ENCODE measurements around the gene BRAT1.
"Not testable (repeated sequence)": the region's sequence is repeated elsewhere in the genome, so short reads cannot be mapped to it uniquely, and the experiment has no call there.

The BRAT1 gene

GRCh38 chr7:2555121-2556052 lies at the start of gene BRAT1:
TSS of gene BRAT1 (minus strand) at chr7:2555524. CDS start at chr7:2554431, 1,093 bp downstream.
- peak; percentile 92 for DNase-seq (ENCODE audit: low spot score)

DNA sequence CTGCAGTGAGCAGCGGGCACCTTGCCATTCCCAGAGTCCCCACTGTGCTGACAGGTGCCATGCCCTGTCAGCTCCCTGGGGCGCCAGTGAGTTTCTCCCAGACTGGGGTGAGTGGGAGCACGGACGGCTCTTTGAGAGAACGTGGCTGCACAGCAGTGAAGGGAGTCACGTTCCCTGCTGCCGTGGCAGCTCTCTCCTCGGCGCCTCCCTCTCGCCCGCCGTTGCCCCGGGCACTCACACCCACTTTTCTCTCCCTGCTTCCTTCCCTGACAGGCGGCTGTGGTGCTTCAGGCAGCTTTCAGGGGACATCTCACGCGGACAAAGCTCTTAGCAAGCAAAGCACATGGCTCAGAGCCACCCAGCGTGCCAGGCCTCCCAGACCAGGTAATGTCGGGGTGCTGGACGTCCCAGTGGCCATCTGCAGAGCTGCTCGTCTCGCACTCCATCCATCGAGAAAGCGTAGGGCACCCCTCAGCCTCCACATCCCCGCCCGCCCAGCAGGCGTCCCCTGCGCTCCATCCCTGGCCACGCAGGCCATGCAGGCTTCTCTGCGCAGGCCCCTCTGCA lies 49.4 kb upstream of the BRAT1 start:
- DNase-seq (ENCODE audit: low spot score) = no peak

GRCh38 chr7:2603044-2603965 lies 48.0 kb upstream of the BRAT1 start:
- DNase-seq (ENCODE audit: low spot score) = no peak

- no peak for DNase-seq (ENCODE audit: low spot score)
Measured at GRCh38 chr7:2602406-2603043, 47.2 kb upstream of the BRAT1 start.

DNA sequence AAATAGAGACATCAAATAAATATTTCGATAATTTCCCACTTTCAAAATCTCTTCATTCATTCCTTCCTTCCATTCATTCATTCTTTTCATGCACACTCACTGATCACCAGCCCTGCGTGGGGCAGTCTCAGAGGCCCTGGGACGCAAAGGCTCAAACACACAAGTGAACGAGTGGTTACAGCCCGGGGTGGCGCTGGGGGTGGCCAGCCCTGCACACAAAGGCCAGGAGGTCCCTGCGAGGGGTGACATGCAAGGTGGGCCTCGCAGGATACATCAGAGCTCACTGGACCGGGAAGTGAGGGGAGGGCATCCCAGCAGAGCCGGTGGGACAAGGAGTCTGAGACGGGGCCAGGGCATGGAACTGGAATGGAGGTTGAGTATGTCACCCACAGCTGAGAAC lies 46.6 kb upstream of the BRAT1 start:
- no peak for DNase-seq (ENCODE audit: low spot score)

DNA sequence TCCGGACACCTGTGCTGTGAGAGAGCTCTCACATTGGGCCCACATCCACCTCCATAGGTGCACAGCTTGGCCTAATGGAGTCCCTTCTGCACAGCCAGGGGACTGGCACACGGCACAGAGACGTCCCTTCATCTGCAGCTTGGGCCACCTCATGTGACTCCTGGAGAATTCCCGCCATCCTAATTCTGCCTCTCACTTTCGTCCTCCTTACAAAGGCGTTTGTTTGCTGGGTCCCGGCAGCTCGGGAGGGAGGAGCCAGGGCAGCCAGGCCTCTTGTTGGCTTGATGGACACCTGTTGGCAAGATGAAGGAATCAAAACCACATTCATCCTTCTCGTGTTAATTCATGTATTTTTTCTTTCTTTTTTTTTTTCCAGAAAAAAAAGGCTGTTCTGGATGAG lies 45.7 kb upstream of the BRAT1 start:
- no peak for DNase-seq (ENCODE audit: low spot score)

- no peak for DNase-seq (ENCODE audit: low spot score)
Measured at GRCh38 chr7:2598154-2598823, 43.0 kb upstream of the BRAT1 start.

DNA sequence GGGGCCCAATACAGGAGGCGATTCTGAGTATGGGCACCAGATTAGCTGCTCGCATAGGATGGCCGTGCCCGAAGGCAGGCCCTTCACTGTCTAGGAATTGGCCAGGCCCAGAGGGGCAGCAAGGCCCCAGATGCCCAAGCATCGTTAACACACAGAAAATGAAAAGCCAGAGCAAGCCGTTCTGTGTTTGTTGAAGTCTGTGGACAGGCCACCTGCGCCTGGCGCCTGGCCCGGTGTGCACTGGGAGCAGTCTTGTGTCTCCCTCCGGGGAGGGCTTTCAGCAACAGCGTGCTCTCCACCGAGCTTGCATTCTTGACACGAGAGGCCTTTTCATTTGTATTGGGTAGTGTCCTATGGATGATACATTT lies 41.9 kb upstream of the BRAT1 start:
- DNase-seq (ENCODE audit: low spot score) = no peak

- no peak for DNase-seq (ENCODE audit: low spot score)
Measured at GRCh38 chr7:2596464-2597272, 41.3 kb upstream of the BRAT1 start.

DNA sequence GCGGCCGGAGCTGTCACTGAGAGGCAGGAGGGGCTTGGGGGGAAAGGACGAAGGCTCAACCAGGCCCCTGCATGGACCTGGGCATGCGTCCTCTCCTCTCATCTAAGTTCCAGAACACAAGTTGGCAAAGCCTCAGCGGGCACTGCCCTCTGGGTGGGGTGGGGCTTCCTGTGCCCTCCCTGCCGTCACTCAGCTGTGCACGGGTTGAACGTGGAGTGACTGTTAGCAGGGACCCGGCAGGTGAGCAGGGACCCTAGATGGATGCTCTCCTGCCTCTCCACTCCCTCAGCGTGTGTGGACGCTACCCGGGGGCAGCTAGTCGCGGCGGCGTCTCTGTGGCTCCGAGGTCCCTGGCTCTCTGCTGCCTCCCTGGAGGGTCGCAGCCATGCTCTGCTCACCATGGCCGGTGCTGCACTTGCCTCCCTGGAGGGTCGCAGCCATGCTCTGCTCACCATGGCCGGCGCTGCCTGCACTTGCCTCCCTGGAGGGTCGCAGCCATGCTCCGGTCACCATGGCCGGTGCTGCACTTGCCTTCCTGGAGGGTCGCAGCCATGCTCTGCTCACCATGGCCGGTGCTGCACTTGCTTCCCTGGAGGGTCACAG lies 40.0 kb upstream of the BRAT1 start:
- DNase-seq (ENCODE audit: low spot score) = no peak

DNA sequence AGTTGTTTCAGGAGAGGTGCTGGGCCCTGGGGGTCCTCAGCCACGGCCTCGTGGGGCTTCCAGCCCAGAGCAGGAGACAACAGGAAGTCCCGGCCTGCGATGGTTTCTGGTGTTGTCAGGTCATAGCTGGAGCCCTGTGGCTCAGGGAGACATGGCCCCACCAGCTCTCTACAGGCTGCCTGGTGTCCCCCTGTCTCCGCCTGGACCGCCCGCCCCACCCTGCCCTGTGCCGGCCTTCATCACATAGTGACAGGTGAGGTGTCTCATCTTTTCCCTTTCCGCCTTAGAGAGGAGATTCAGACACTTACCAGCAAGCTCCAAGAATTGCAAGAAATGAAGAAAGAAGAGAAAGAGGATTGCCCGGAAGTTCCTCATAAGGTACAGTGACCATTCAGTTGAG lies 39.3 kb upstream of the BRAT1 start:
- no peak for DNase-seq (ENCODE audit: low spot score)

GRCh38 chr7:2593036-2593727 lies 37.9 kb upstream of the BRAT1 start:
- no peak for DNase-seq (ENCODE audit: low spot score)

GRCh38 chr7:2592375-2592865 lies 37.1 kb upstream of the BRAT1 start:
- no peak for DNase-seq (ENCODE audit: low spot score)

DNA sequence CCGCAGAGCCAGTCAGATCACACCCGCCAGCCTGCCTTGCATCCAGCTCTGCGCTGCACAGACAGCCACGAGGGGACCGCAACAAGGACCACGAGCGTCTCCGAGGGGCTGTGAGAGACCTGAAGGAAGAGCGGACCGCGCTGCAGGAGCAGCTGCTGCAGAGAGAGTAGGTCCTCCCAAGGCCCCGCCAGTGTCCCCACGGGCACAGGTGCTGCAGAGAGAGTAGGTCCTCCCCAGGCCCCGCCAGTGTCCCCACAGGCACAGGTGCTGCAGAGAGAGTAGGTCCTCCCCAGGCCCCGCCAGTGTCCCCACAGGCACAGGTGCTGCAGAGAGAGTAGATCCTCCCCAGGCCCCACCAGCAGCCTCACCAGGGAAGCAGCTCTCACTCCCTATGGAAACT lies 34.6 kb upstream of the BRAT1 start:
- DNase-seq (ENCODE audit: low spot score) = not testable (repeated sequence)

GRCh38 chr7:2589341-2589740 lies 34.0 kb upstream of the BRAT1 start:
- no peak for DNase-seq (ENCODE audit: low spot score)

- DNase-seq (ENCODE audit: low spot score) = no peak
Measured at GRCh38 chr7:2587778-2588177, 32.5 kb upstream of the BRAT1 start.

DNA sequence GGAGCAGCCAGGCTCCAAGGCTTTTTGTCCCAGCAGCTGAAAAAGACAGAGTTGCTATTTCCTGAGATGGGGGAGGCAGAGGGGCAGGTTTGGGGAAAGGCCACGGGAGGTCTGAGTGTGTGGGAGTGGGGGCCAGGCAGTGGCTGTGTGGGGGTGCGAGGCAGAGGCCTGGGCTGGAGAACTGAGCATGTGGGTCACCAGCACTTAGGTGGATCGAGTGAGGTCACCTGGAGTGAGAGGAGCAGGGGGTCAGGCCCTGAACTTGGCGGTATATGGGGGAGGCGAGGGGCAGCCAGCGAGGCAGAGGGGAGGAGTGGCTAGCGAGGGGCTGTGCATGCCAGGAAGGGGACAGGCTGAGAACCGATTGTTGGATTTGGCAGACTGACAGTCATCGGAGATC lies 31.8 kb upstream of the BRAT1 start:
- no peak for DNase-seq (ENCODE audit: low spot score)

DNA sequence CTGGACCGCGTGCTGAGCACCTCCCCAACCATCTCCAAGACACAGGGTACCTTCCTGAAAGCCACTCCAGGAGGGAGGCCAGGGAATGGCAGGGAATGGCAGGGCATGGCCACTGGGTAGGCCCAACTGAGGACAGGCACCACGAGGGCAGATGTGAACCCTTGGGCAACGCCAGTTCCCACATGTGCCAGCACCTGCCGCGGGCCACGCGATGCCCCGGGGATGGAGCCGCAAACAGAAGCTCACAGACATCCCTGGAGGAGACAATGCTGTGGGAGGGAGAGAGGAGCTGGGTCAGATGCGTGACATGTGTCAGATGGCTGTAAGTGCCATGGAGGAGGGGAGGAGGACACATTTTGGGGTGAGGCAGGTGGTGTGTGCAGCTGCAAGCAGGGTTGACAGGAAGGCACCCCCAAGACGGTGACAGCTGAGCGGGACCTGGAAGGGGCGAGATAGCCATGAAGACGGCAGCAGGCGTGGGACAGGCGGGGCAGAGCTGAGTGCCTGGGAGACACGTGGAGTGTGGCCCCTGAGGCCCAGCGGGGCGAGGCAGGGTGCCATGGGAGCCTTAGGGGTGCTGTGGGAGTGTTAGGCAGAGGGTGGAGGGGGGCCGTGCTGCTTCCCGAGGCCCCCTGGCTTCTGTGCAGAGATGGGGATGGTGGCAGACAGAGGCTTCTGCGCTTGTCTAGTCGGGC lies 31.1 kb upstream of the BRAT1 start:
- no peak for DNase-seq (ENCODE audit: low spot score)

- DNase-seq (ENCODE audit: low spot score) = no peak
Measured at GRCh38 chr7:2585446-2585845, 30.1 kb upstream of the BRAT1 start.
